ENCODE data around the gene FAM228A.

FAM228A gene

GRCh38 chr2:24231461-24231881 lies 56.6 kb downstream of the FAM228A start:
- FAIRE-seq: no peak

GRCh38 chr2:24233321-24233720 lies 58.5 kb downstream of the FAM228A start:
- no peak for FAIRE-seq

GRCh38 chr2:24237313-24237712 lies 62.5 kb downstream of the FAM228A start:
- FAIRE-seq: no peak

GRCh38 chr2:24238158-24238557 lies 63.3 kb downstream of the FAM228A start:
- no peak for FAIRE-seq

GRCh38 chr2:24239553-24239952 lies 64.7 kb downstream of the FAM228A start:
- FAIRE-seq: no peak

All from TTC549 (cell line).